ENCODE results near the gene L3HYPDH. TPM values are rescaled to one million over a fixed set of nuclear protein-coding genes. Genes with fewer than 3 reads are reported as not detected.

L3HYPDH gene
- total and polyA plus RNA-seq, 2 of the 13 experiments (the other 11 are each of a cell fraction or from before 2014, with no cell fraction given) = 30.5 to 36.6 TPM

- no peak for TF ChIP-seq ZNF318 (CRISPR knock-in tag; IDR thresholded peaks at IDR 0.05)
- TF ChIP-seq MIER2 (CRISPR knock-in tag; IDR thresholded peaks at IDR 0.05) = no peak
- peak; percentile 99 for TF ChIP-seq PHF8 (CRISPR knock-in tag; IDR thresholded peaks at IDR 0.05)
- TF ChIP-seq ZNF317 (CRISPR knock-in tag; IDR thresholded peaks at IDR 0.05) = peak; percentile 82
- peak; percentile 81 for TF ChIP-seq POGZ (CRISPR knock-in tag; IDR thresholded peaks at IDR 0.05)
- TF ChIP-seq ZBTB25 (CRISPR knock-in tag; IDR thresholded peaks at IDR 0.05) = peak; percentile 63
- peak; percentile 72 for TF ChIP-seq ISL2 (CRISPR knock-in tag; IDR thresholded peaks at IDR 0.05)
- peak; percentile 99 for TF ChIP-seq MTERF4 (CRISPR knock-in tag; IDR thresholded peaks at IDR 0.05)
- TF ChIP-seq ELF4 (CRISPR knock-in tag; IDR thresholded peaks at IDR 0.05; ENCODE audit: borderline replicate concordance) = peak; percentile 87; the same call in 1 of the 2 replicates
- TF ChIP-seq HNRNPL (IDR thresholded peaks at IDR 0.05; ENCODE audit: low read depth, low read length) = peak; percentile 50
- 0 out of 2 replicates have a peak, but pooled peaks have one; percentile 19 for TF ChIP-seq THRA (CRISPR knock-in tag; IDR thresholded peaks at IDR 0.05; ENCODE audit: borderline replicate concordance)
- peak; percentile 98 for TF ChIP-seq PRMT3 (CRISPR knock-in tag; IDR thresholded peaks at IDR 0.05; ENCODE audit: borderline replicate concordance, low read depth)
- TF ChIP-seq TOPORS (CRISPR knock-in tag; IDR thresholded peaks at IDR 0.05) = peak; percentile 96
These were observed at the start of gene L3HYPDH, which contains the start of gene JKAMP (continued) for GRCh38 chr14:59483819-59484638.
